ENCODE results near the gene CCL22.

- TF ChIP-seq CTCF (conservative IDR thresholded peaks at IDR 0.05; ENCODE audit: low read depth in 2 of 2) (no peak), POLR2AphosphoS5 (IDR thresholded peaks at IDR 0.05; ENCODE audit: low read depth) (no peak), EZH2phosphoT487 (IDR thresholded peaks at IDR 0.05; ENCODE audit: unreplicated experiment) (no peak), EZH2 (IDR thresholded peaks at IDR 0.05; ENCODE audit: low read depth, unreplicated experiment) (no peak), JUNB (IDR thresholded peaks at IDR 0.05; ENCODE audit: unreplicated experiment) (no peak), ETS1 (IDR thresholded peaks at IDR 0.05) (no peak), REST (IDR thresholded peaks at IDR 0.05; ENCODE audit: unreplicated experiment) (no peak)
Observed at GRCh38 chr16:57387598-57388354, 29.2 kb downstream of the CCL22 start.

Measured in GM23338 (cell line).